ENCODE results near the gene CLEC7A.

DNA sequence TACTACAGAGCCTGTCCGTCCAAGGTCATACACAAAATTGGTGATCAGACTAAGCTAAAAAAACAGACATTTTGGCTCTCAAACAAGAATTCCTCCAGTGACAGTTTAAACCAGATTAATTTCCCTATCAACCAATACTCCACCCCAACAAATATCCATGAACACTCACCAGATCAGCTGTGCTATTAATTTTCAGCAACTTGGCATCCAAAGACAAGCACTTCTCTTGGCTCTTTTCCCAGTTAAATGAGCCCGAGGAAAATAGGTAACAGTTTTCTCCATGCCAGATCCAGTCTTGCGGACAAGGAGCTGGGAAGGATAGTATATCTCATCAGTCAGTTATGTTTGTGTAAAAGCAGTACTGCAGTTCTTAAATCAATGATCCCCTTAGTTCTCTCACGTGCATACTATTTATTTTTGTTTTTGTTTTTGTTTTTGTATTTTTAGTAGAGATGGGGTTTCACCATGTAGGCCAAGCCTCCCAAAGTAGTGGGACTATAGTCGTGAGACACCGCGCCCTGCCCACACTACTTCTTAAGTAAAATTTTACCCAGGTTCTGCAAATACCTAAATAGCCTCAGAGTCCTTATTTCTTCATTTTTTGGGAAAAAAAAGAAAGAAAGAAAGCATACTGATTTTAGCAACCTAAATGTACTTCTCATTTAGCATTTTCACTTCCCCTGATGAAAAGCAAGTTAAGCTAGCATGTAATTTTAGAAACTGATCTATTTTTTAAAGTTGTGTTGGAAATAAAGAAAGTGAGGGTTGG lies 30.8 kb upstream of the CLEC7A start:
- no peak for TF ChIP-seq EP300 (IDR thresholded peaks at IDR 0.05)
- TF ChIP-seq POLR2AphosphoS5 (IDR thresholded peaks at IDR 0.05), result no peak
